CD1c-positive myeloid dendritic cell (primary cell): ENCODE results near the gene EPB41L4A.

Experiments used
- DNase-seq: peaks from one replicate; pipeline ENCODE4 v3.0.0-alpha.2; 2016; ENCODE audit errors: extremely low spot score

EPB41L4A gene

DNA sequence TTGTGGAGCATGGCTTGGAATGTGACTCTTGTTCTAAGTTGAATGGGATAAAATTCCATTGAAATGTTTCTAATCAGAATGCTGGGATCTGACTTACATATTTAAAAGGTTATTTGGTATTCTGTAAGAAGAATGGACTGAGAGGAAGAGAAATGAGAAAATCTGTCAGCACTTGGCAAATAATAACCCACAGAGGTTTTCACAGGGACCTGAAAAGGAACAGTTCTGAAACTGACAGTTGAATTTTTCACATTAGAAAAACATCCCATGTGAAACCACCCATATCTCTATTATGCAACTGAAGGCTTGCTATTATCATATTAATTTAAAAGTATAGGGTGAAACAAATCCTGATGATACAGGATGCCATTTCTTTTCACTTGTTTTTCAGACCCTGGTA is 302.7 kb downstream of the EPB41L4A start:
- DNase-seq = no peak

DNA sequence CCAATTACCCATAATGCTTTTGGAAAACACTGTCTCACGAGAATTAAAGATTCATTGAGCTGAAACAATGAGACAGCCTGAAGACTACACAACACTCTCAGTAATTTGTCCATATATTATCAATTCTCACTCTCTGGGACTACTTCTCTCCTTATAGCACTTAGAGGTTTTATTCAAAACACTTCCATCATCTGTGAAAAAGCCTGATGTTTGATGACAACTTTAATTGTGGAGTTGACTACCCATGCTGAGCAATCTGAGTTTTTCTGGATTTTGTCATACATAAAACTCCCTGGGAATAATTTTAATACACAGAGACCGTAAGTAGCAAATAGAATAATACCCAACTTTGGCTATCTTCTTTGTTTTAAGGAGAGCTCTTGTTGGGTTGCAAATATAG is 305.5 kb downstream of the EPB41L4A start:
- no peak for DNase-seq
